Kidney epithelial cell (primary cell): ENCODE results near the gene PHLDA2. TPM values are rescaled to one million over a fixed set of nuclear protein-coding genes. Genes with fewer than 3 reads are reported as not detected.

Source experiments
- DNase-seq: peaks from one replicate; pipeline ENCODE4 v3.0.0-alpha.2; 2010; ENCODE audit warnings: low read depth
- H3K27me3 ChIP-seq: 2 replicates; pipeline ENCODE4 v1.6.0; 2011; ENCODE audit warnings: low read length; ENCODE audit not compliant: control insufficient read depth, insufficient read depth
- H3K36me3 ChIP-seq: 2 replicates; pipeline ENCODE4 v1.5.1; 2011; ENCODE audit warnings: low read length; ENCODE audit not compliant: control insufficient read depth, insufficient read depth
- H3K4me3 ChIP-seq: 2 replicates; pipeline ENCODE4 v1.5.1; 2011; ENCODE audit warnings: low read depth, mild to moderate bottlenecking, control low read depth, low read length
- CTCF ChIP-seq: IDR thresholded peaks from 2 replicates; pipeline ENCODE4 v1.5.1; 2011; ENCODE audit warnings: mild to moderate bottlenecking, moderate library complexity, low read length, control low read depth, inconsistent platforms; ENCODE audit not compliant: insufficient read depth, poor library complexity, severe bottlenecking
- total RNA-seq: library from RNA; depleted of rRNA; stranded (reverse); fragments of >200 nt; gene quantifications from 2 replicates; pipeline ENCODE4 v1.2.3, GENCODE V29; 2015

The PHLDA2 gene
- total RNA-seq, 1 donor from 2014 or later = 32.8 TPM

- TF ChIP-seq CTCF = no peak
- no peaks in the 10 kb centered on the region for H3K27me3 ChIP-seq
- no peak overlapping the region for H3K4me3 ChIP-seq
- DNase-seq = no peak
- H3K36me3 ChIP-seq = no peaks in the 10 kb centered on the region
Measured at GRCh38 chr11:2950825-2951224, 21.6 kb upstream of the PHLDA2 start.

GRCh38 chr11:2949920-2950319 is 20.7 kb upstream of the PHLDA2 start:
- DNase-seq = no peak

GRCh38 chr11:2947744-2948143 is 18.5 kb upstream of the PHLDA2 start:
- Histone ChIP-seq H3K4me3 (no peak overlapping the region), H3K27me3 (no peaks in the 10 kb centered on the region), H3K36me3 (peaks cover 3% of the 10 kb centered on the region)
- no peak for TF ChIP-seq CTCF
- DNase-seq = no peak

More at GRCh38 chr11:2949920-2950319, 20.7 kb upstream of the PHLDA2 start:
- TF ChIP-seq CTCF = no peak
- Histone ChIP-seq H3K27me3 (no peaks in the 10 kb centered on the region), H3K36me3 (no peaks in the 10 kb centered on the region), H3K4me3 (no peak overlapping the region)

- peaks cover 3% of the 10 kb centered on the region for H3K36me3 ChIP-seq
- TF ChIP-seq CTCF = no peak
- no peak for DNase-seq
- no peak overlapping the region for H3K4me3 ChIP-seq
- no peaks in the 10 kb centered on the region for H3K27me3 ChIP-seq
Measured at GRCh38 chr11:2945757-2946287, 16.6 kb upstream of the PHLDA2 start.

- H3K36me3 ChIP-seq = peaks cover 3% of the 10 kb centered on the region
- DNase-seq = peak; percentile 71
- no peaks in the 10 kb centered on the region for H3K27me3 ChIP-seq
- no peak for TF ChIP-seq CTCF
- H3K4me3 ChIP-seq = no peak overlapping the region
Measured at GRCh38 chr11:2945031-2945756, 16.0 kb upstream of the PHLDA2 start.

- Histone ChIP-seq H3K4me3 (no peak overlapping the region), H3K27me3 (no peaks in the 10 kb centered on the region), H3K36me3 (peaks cover 3% of the 10 kb centered on the region)
- no peak for DNase-seq
- no peak for TF ChIP-seq CTCF
Measured at GRCh38 chr11:2944530-2944929, 15.3 kb upstream of the PHLDA2 start.
